ENCODE data around the gene ARHGAP24.

Gene ARHGAP24

DNA sequence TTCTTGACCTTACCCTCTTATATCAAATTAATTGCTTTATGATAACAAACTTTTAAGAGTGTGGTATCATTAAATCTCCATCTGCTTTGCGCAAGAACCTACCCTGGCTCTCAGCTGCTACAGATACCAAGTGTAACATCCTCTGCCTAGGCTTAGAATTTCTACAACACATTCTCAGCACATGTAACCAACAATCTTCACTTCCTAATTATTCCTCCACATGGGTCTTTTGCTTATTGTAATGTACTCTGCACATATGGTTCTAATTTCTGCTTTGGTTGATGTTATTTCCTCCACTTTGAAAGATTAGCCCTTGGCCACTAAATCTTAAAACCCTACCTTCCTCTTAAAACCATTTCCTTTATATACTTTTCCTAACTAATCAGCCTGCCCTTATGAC is 242.4 kb downstream of the ARHGAP24 start:
- H3K9me3 ChIP-seq, result no peaks in the 10 kb centered on the region
- no peaks in the 10 kb centered on the region for H3K27me3 ChIP-seq
- no peak for TF ChIP-seq CTCF (IDR thresholded peaks at IDR 0.05)
- H3K36me3 ChIP-seq, result no peaks in the 10 kb centered on the region
- no peak overlapping the region for H3K4me3 ChIP-seq (ENCODE audit: low read depth in 1 of 2, low read length in 1 of 2)
- peaks cover 16 to 22% of the 10 kb centered on the region in 2 experiments for H3K4me1 ChIP-seq (ENCODE audit: control insufficient read depth in 1 of 2, insufficient read depth in 1 of 2, low read depth in 1 of 2, low read length in 1 of 2)
- H3K27ac ChIP-seq, result peak overlapping the region; percentile 30

GRCh38 chr4:85717847-85718246 is 242.9 kb downstream of the ARHGAP24 start:
- Histone ChIP-seq H3K27me3 (no peaks in the 10 kb centered on the region), H3K27ac (peak overlapping the region; percentile 30), H3K4me3 (ENCODE audit: low read depth in 1 of 2, low read length in 1 of 2) (no peak overlapping the region), H3K4me1 (ENCODE audit: control insufficient read depth in 1 of 2, insufficient read depth in 1 of 2, low read depth in 1 of 2, low read length in 1 of 2) (peaks cover 12 to 22% of the 10 kb centered on the region in 2 experiments), H3K36me3 (no peaks in the 10 kb centered on the region), H3K9me3 (no peaks in the 10 kb centered on the region)
- no peak for TF ChIP-seq CTCF (IDR thresholded peaks at IDR 0.05)

GRCh38 chr4:85720735-85721134 is 245.8 kb downstream of the ARHGAP24 start:
- H3K4me1 ChIP-seq (ENCODE audit: control insufficient read depth in 1 of 2, insufficient read depth in 1 of 2, low read depth in 1 of 2, low read length in 1 of 2), result peaks cover 31 to 38% of the 10 kb centered on the region in 2 experiments
- H3K27ac ChIP-seq, result no peak overlapping the region
- H3K36me3 ChIP-seq, result no peaks in the 10 kb centered on the region
- no peaks in the 10 kb centered on the region for H3K9me3 ChIP-seq
- no peaks in the 10 kb centered on the region for H3K27me3 ChIP-seq
- TF ChIP-seq CTCF (IDR thresholded peaks at IDR 0.05), result no peak
- H3K4me3 ChIP-seq (ENCODE audit: low read depth in 1 of 2, low read length in 1 of 2), result no peak overlapping the region

DNA sequence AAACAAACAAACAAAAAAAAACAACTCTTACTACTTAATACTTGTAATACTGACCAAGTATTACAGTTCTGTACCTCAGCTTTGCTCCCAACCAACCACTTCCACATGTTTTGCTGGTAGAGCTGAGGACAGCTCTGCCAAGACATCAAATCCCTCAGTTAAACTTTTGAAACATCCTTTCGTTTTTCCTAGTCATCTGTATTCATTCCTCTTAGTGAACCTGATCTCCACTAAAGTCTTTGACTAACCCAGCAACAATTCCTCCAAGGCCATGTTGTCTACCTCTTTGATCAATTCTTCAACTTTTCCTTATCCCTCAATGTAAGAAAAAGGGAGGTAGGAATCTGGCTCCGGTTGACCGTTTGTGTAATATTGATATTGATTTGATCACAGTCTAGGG is 247.5 kb downstream of the ARHGAP24 start:
- Histone ChIP-seq H3K9me3 (no peaks in the 10 kb centered on the region), H3K36me3 (no peaks in the 10 kb centered on the region), H3K27me3 (no peaks in the 10 kb centered on the region), H3K4me3 (ENCODE audit: low read depth in 1 of 2, low read length in 1 of 2) (no peak overlapping the region), H3K4me1 (ENCODE audit: control insufficient read depth in 1 of 2, insufficient read depth in 1 of 2, low read depth in 1 of 2, low read length in 1 of 2) (peaks cover 41 to 42% of the 10 kb centered on the region in 2 experiments), H3K27ac (no peak overlapping the region)
- TF ChIP-seq CTCF (IDR thresholded peaks at IDR 0.05), result no peak

- Histone ChIP-seq H3K36me3 (no peaks in the 10 kb centered on the region), H3K27ac (no peak overlapping the region)
Observed at GRCh38 chr4:85722807-85723206, 247.9 kb downstream of the ARHGAP24 start.

More at GRCh38 chr4:85722807-85723206, 247.9 kb downstream of the ARHGAP24 start:
- H3K27me3 ChIP-seq, result no peaks in the 10 kb centered on the region
- TF ChIP-seq CTCF (IDR thresholded peaks at IDR 0.05), result no peak
- H3K4me1 ChIP-seq (ENCODE audit: control insufficient read depth in 1 of 2, insufficient read depth in 1 of 2, low read depth in 1 of 2, low read length in 1 of 2), result peaks cover 41 to 42% of the 10 kb centered on the region in 2 experiments
- no peak overlapping the region for H3K4me3 ChIP-seq (ENCODE audit: low read depth in 1 of 2, low read length in 1 of 2)
- H3K9me3 ChIP-seq, result no peaks in the 10 kb centered on the region

All from neutrophil (primary cell).